NB4 (cell line): ENCODE data around the gene ZRANB3.

Experiments
- CTCF ChIP-seq: IDR thresholded peaks from one replicate; pipeline ENCODE4 v1.5.1; 2012; ENCODE audit warnings: low read depth, low read length
- POLR2A ChIP-seq: IDR thresholded peaks from 2 replicates; pipeline ENCODE4 v1.6.1; 2011; ENCODE audit warnings: mild to moderate bottlenecking; ENCODE audit not compliant: insufficient read length; ENCODE audit errors: extremely low read depth

DNA sequence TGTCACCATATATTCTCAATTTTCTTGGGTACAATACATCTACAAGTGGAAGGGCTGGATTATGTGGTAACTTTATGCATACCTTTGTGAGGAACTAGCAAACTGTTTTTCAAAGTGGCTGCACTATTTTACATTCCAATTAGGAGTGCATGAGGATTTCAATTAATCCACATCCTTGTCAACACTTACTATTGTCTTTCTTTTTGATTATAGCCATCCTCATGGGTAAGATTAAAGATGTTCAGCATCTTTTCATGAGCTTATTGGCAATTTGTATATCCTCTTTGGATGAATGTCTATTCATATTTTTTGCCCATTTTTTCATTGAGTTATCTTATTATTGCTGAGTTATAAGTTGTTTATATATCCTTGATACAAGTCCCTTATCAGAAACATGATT, 73.7 kb downstream of the ZRANB3 start:
- TF ChIP-seq CTCF (no peak), POLR2A (no peak)
